ENCODE results near the gene FBXO10.

GRCh38 chr9:37624073-37624472 lies 47.9 kb upstream of the FBXO10 start:
- TF ChIP-seq, protein P1, sequence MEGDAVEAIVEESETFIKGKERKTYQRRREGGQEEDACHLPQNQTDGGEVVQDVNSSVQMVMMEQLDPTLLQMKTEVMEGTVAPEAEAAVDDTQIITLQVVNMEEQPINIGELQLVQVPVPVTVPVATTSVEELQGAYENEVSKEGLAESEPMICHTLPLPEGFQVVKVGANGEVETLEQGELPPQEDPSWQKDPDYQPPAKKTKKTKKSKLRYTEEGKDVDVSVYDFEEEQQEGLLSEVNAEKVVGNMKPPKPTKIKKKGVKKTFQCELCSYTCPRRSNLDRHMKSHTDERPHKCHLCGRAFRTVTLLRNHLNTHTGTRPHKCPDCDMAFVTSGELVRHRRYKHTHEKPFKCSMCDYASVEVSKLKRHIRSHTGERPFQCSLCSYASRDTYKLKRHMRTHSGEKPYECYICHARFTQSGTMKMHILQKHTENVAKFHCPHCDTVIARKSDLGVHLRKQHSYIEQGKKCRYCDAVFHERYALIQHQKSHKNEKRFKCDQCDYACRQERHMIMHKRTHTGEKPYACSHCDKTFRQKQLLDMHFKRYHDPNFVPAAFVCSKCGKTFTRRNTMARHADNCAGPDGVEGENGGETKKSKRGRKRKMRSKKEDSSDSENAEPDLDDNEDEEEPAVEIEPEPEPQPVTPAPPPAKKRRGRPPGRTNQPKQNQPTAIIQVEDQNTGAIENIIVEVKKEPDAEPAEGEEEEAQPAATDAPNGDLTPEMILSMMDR (conservative IDR thresholded peaks at IDR 0.05; ENCODE audit: low read length): no peak
- TF ChIP-seq EZH2phosphoT487 (IDR thresholded peaks at IDR 0.05; ENCODE audit: borderline replicate concordance, low read depth, low read length): no peak
